K562 (cell line): ENCODE measurements around the gene FKBP7. TPM values are rescaled to one million over a fixed set of nuclear protein-coding genes. Genes with fewer than 3 reads are reported as not detected.

Experiments used
- ATF1 ChIP-seq, 2 experiments: fragments of 450-650 bp in 1 of 2; IDR thresholded peaks; 2 replicates each; pipeline ENCODE4 v1.6.1; 2016; ENCODE audit warnings: missing compliant biosample characterization in 1 of 2, missing genetic modification characterization in 1 of 2
- C11orf30 ChIP-seq: fragments of 450-650 bp; IDR thresholded peaks from 2 replicates; pipeline ENCODE4 v1.6.1; 2016; ENCODE audit warnings: low read depth, mild to moderate bottlenecking
- CEBPG ChIP-seq, 3 experiments: fragments of 200-800 bp in 1 of 3; sonication (Bioruptor generic) in 1 of 3; sonication (generic) in 1 of 3; formaldehyde crosslinking in 1 of 3; IDR thresholded peaks in 2 of 3; conservative IDR thresholded peaks in 1 of 3; 2 replicates each; pipeline versions ENCODE4 v1.6.1 to v1.8.0; 2016 to 2022; ENCODE audit warnings: missing compliant biosample characterization in 2 of 3, missing genetic modification characterization in 2 of 3, mild to moderate bottlenecking in 1 of 3, missing genetic modification reagents in 1 of 3
- FUS ChIP-seq: fragments of 200-400 bp; formaldehyde crosslinking; optimal IDR thresholded peaks from 2 replicates; pipeline ENCODE3; 2017; ENCODE audit warnings: low read depth, low read length
- KDM1A ChIP-seq, 2 experiments: fragments of 450-650 bp; IDR thresholded peaks; 2 replicates each; pipeline ENCODE4 v1.6.1; 2016; ENCODE audit warnings: mild to moderate bottlenecking in 2 of 2
- MAZ ChIP-seq, 2 experiments: fragments of 450-650 bp in 1 of 2; sonication (generic) in 1 of 2; formaldehyde crosslinking; IDR thresholded peaks in 1 of 2; conservative IDR thresholded peaks in 1 of 2; 2 replicates each; pipeline versions ENCODE4 v1.4.0 to v1.5.0; 2020; ENCODE audit warnings: mild to moderate bottlenecking in 1 of 2, missing genetic modification reagents in 1 of 2
- MBD2 ChIP-seq: sonication (generic); IDR thresholded peaks from 2 replicates; pipeline ENCODE4 v1.6.1; 2016; ENCODE audit warnings: low read depth, borderline replicate concordance
- MYNN ChIP-seq, 2 experiments: sonication (generic); formaldehyde crosslinking in 1 of 2; IDR thresholded peaks; 2 replicates each; pipeline versions ENCODE4 v1.5.0 to v1.6.1; 2016 to 2020; ENCODE audit warnings: antibody characterized with exemption in 1 of 2, missing genetic modification reagents in 1 of 2
- RB1 ChIP-seq: fragments of 450-650 bp; IDR thresholded peaks from 2 replicates; pipeline ENCODE4 v1.6.1; 2017; ENCODE audit warnings: low read depth, mild to moderate bottlenecking
- RBBP5 ChIP-seq: fragments of 200-600 bp; sonication (generic); IDR thresholded peaks from 2 replicates; pipeline ENCODE4 v1.6.1; 2012; ENCODE audit warnings: borderline replicate concordance, mild to moderate bottlenecking, low read length, control low read depth, inconsistent platforms; ENCODE audit not compliant: insufficient read depth, poor library complexity, severe bottlenecking
- RNF2 ChIP-seq: sonication (generic); IDR thresholded peaks from 2 replicates; pipeline ENCODE4 v1.6.1; 2016
- SMARCA4 ChIP-seq: fragments of 450-650 bp; IDR thresholded peaks from 2 replicates; pipeline ENCODE4 v1.6.1; 2016
- SMARCA5 ChIP-seq: fragments of 450-650 bp; IDR thresholded peaks from 2 replicates; pipeline ENCODE4 v1.6.1; 2016
- STAG1 ChIP-seq: sonication (generic); formaldehyde crosslinking; IDR thresholded peaks from 2 replicates; pipeline ENCODE4 v1.5.0; 2020; ENCODE audit warnings: missing genetic modification reagents, borderline replicate concordance
- TAL1 ChIP-seq: fragments of 450-650 bp; IDR thresholded peaks from 2 replicates; pipeline ENCODE4 v1.6.1; 2016; ENCODE audit warnings: mild to moderate bottlenecking
- TRIM24 ChIP-seq, 2 experiments: fragments of 450-650 bp; IDR thresholded peaks; 2 replicates each; pipeline ENCODE4 v1.6.1; 2016
- TRIM28 ChIP-seq: fragments of 450-650 bp; IDR thresholded peaks from 2 replicates; pipeline ENCODE4 v1.6.1; 2017
- XRCC5 ChIP-seq: fragments of 200-400 bp; formaldehyde crosslinking; IDR thresholded peaks from 2 replicates; pipeline ENCODE4 v1.6.1; 2017; ENCODE audit warnings: low read depth, mild to moderate bottlenecking, low read length
- ZKSCAN8 ChIP-seq: fragments of 200-800 bp; sonication (Bioruptor generic); IDR thresholded peaks from 2 replicates; pipeline ENCODE4 v1.6.1; 2016; ENCODE audit warnings: missing genetic modification characterization, missing compliant biosample characterization
- ZNF347 ChIP-seq: fragments of 450-650 bp; formaldehyde crosslinking; IDR thresholded peaks from 2 replicates; pipeline ENCODE4 v1.4.0; 2020; ENCODE audit warnings: low read depth, mild to moderate bottlenecking, moderate library complexity
- ZNF408 ChIP-seq: fragments of 250-450 bp; sonication (Bioruptor Pico); IDR thresholded peaks from 2 replicates; pipeline ENCODE4 v1.4.0; 2020; ENCODE audit warnings: low read depth, mild to moderate bottlenecking, moderate library complexity
- ZNF444 ChIP-seq: fragments of 250-450 bp; sonication (Bioruptor Pico); IDR thresholded peaks from 2 replicates; pipeline ENCODE4 v1.4.0; 2020; ENCODE audit warnings: mild to moderate bottlenecking, moderate library complexity
- polyA plus RNA-seq, 8 experiments: library from polyadenylated mRNA; depleted of rRNA in 4 of 8; stranded (reverse) in 5 of 8; unstranded in 3 of 8; fragments of >200 nt; fragmentation: Nextera tagmentation in 2 of 8; fragmentation: Illumina TruSeq in 1 of 8; extraction: Ambion mirVana in 2 of 8; extraction: Trizol in 1 of 8; gene quantifications; 2 replicates each; pipeline versions ENCODE4 v1.2.1 to v1.2.3, GENCODE V29; 2011 to 2014; ENCODE audit warnings: inconsistent platforms in 1 of 8, missing spikeins in 1 of 8
- total RNA-seq, 7 experiments: library from RNA; depleted of rRNA in 6 of 7; stranded (reverse); fragments of >200 nt in 6 of 7; fragmentation: Illumina TruSeq in 2 of 7; extraction: Trizol in 2 of 7; gene quantifications; 2 replicates each; pipeline versions ENCODE4 v1.2.1 to v1.2.3, GENCODE V29; 2011 to 2021; ENCODE audit warnings: low replicate concordance in 1 of 7
- TF ChIP-seq, protein P1 (sequence below), 2 experiments: fragments of 150-350 bp in 1 of 2; IDR thresholded peaks; 2 replicates each; pipeline ENCODE4 v1.6.1; 2012 to 2016; ENCODE audit warnings: low read depth in 2 of 2, low read length in 2 of 2, mild to moderate bottlenecking in 1 of 2, moderate library complexity in 1 of 2
- TF ChIP-seq, protein P2 (sequence below): sonication (generic); formaldehyde crosslinking; IDR thresholded peaks from 2 replicates; pipeline ENCODE4 v1.8.1; 2023; ENCODE audit warnings: mild to moderate bottlenecking, missing genetic modification reagents
- TF ChIP-seq, protein P3 (sequence below): fragments of 450-650 bp; formaldehyde crosslinking; IDR thresholded peaks from 2 replicates; pipeline ENCODE4 v1.4.0; 2020; ENCODE audit warnings: mild to moderate bottlenecking, mixed read lengths

Gene FKBP7
- total and polyA plus RNA-seq, 9 of the 15 experiments (the other 6 are each of a cell fraction or from before 2014, with no cell fraction given): 6.1 to 23.2 (median 19.0) TPM

DNA sequence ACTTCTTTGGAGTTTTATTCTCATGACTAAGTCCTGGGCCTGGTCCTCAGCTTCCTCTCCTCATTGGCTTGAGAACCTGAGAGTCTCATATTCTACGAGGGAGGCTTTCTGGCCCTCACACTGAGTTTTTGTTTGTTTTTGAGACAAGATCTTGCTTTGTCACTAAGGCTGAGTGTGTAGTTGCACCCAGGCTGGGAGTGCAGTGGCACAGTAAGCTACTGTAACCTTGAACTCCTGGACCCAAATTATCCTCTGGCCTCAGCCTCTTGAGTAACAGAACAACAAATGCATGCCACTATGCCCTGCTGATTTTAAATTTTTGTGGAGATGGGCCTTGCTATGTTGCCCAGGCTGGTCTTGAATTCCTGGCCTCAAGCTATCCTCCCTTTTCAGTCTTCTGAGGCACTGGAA, 50.0 kb downstream of the FKBP7 start (continued):
- TF ChIP-seq ZNF347 (CRISPR knock-in tag) (no peak), XRCC5 (no peak), MYNN (IDR thresholded peaks at IDR 0.05) (peak; percentile 88), MYNN (CRISPR knock-in tag; IDR thresholded peaks at IDR 0.05) (no peak), ZKSCAN8 (CRISPR knock-in tag) (no peak), FUS (no peak), C11orf30 (peak; percentile 83), SMARCA5 (no peak), RBBP5 (peak; percentile 57), MBD2 (no peak), ZNF444 (CRISPR knock-in tag) (no peak), MAZ (CRISPR knock-in tag; conservative IDR thresholded peaks at IDR 0.05 in 1 of 2, IDR thresholded peaks at IDR 0.05 in 1 of 2) (no peak), STAG1 (CRISPR knock-in tag) (no peak), SMARCA4 (peak; percentile 85), TRIM28 (no peak), ZNF408 (CRISPR knock-in tag) (no peak), ATF1 (CRISPR knock-in tag; IDR thresholded peaks at IDR 0.05) (no peak), ATF1 (tag; IDR thresholded peaks at IDR 0.05) (peak; percentile 45), TRIM24 (IDR thresholded peaks at IDR 0.05) (no peak), RB1 (no peak), CEBPG (CRISPR knock-in tag; IDR thresholded peaks at IDR 0.05) (no peak), CEBPG (tag; conservative IDR thresholded peaks at IDR 0.05 in 1 of 2, IDR thresholded peaks at IDR 0.05 in 1 of 2) (no peak), TAL1 (no peak), RNF2 (peak; percentile 33; the same call in 1 of the 2 replicates), KDM1A (IDR thresholded peaks at IDR 0.05) (no peak; a peak in 1 of 4 replicates)
- TF ChIP-seq, protein P1, sequence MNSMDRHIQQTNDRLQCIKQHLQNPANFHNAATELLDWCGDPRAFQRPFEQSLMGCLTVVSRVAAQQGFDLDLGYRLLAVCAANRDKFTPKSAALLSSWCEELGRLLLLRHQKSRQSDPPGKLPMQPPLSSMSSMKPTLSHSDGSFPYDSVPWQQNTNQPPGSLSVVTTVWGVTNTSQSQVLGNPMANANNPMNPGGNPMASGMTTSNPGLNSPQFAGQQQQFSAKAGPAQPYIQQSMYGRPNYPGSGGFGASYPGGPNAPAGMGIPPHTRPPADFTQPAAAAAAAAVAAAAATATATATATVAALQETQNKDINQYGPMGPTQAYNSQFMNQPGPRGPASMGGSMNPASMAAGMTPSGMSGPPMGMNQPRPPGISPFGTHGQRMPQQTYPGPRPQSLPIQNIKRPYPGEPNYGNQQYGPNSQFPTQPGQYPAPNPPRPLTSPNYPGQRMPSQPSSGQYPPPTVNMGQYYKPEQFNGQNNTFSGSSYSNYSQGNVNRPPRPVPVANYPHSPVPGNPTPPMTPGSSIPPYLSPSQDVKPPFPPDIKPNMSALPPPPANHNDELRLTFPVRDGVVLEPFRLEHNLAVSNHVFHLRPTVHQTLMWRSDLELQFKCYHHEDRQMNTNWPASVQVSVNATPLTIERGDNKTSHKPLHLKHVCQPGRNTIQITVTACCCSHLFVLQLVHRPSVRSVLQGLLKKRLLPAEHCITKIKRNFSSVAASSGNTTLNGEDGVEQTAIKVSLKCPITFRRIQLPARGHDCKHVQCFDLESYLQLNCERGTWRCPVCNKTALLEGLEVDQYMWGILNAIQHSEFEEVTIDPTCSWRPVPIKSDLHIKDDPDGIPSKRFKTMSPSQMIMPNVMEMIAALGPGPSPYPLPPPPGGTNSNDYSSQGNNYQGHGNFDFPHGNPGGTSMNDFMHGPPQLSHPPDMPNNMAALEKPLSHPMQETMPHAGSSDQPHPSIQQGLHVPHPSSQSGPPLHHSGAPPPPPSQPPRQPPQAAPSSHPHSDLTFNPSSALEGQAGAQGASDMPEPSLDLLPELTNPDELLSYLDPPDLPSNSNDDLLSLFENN (IDR thresholded peaks at IDR 0.05; ENCODE audit: low read depth in 2 of 2, low read length in 2 of 2): no peak
- TF ChIP-seq, protein P2, sequence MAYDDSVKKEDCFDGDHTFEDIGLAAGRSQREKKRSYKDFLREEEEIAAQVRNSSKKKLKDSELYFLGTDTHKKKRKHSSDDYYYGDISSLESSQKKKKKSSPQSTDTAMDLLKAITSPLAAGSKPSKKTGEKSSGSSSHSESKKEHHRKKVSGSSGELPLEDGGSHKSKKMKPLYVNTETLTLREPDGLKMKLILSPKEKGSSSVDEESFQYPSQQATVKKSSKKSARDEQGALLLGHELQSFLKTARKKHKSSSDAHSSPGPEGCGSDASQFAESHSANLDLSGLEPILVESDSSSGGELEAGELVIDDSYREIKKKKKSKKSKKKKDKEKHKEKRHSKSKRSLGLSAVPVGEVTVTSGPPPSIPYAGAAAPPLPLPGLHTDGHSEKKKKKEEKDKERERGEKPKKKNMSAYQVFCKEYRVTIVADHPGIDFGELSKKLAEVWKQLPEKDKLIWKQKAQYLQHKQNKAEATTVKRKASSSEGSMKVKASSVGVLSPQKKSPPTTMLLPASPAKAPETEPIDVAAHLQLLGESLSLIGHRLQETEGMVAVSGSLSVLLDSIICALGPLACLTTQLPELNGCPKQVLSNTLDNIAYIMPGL: no peak
- TF ChIP-seq, protein P3, sequence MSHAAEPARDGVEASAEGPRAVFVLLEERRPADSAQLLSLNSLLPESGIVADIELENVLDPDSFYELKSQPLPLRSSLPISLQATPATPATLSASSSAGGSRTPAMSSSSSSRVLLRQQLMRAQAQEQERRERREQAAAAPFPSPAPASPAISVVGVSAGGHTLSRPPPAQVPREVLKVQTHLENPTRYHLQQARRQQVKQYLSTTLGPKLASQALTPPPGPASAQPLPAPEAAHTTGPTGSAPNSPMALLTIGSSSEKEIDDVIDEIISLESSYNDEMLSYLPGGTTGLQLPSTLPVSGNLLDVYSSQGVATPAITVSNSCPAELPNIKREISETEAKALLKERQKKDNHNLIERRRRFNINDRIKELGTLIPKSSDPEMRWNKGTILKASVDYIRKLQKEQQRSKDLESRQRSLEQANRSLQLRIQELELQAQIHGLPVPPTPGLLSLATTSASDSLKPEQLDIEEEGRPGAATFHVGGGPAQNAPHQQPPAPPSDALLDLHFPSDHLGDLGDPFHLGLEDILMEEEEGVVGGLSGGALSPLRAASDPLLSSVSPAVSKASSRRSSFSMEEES: no peak
